IMR-90 (cell line): ENCODE measurements around the gene HMX2. TPM values are rescaled to one million over a fixed set of nuclear protein-coding genes. Genes with fewer than 3 reads are reported as not detected.
A peak's percentile ranks its signal among the peaks of the same experiment; 100 is the strongest.

Source experiments
- ATAC-seq: fragments of 200-7000 bp; cut with Tn5 transposase; 2 replicates; pipeline ENCODE4 v1.9.1; 2020; ENCODE audit warnings: low read depth, mild to moderate bottlenecking, moderate library complexity
- BruUV-seq: library from RNA; stranded (reverse); fragments of 400-500 nt; replicated peaks from 2 replicates; lab custom pipeline; 2021; lab: Mats Ljungman, UMichigan
- CTCF ChIA-PET: fragments of 300-600 bp; formaldehyde crosslinking; extraction: SDS; loops from one replicate; lab custom pipeline; 2021; ENCODE audit warnings: antibody characterized with exemption; lab: Yijun Ruan, JAX
- POLR2A ChIA-PET: fragments of 300-600 bp; sonication (Branson Sonifier 250); formaldehyde crosslinking; loops from one replicate; lab custom pipeline; 2022; ENCODE audit warnings: antibody characterized with exemption; ENCODE audit not compliant: unreplicated experiment; lab: Charles Lee
- DNase-seq: peaks from one replicate; pipeline ENCODE4 v3.0.0; 2013
- H2AFZ ChIP-seq: replicated peaks from 2 replicates; pipeline ENCODE3; 2013; ENCODE audit warnings: low read length, mild to moderate bottlenecking; ENCODE audit not compliant: poor library complexity
- H2AK5ac ChIP-seq: 2 replicates; pipeline ENCODE4 v1.6.1; 2013; ENCODE audit warnings: low read depth, low read length, inconsistent platforms
- H2AK9ac ChIP-seq: replicated peaks from 2 replicates; pipeline ENCODE3; 2013; ENCODE audit warnings: mild to moderate bottlenecking, low read depth, low read length, moderate library complexity; ENCODE audit not compliant: poor library complexity
- H2BK120ac ChIP-seq: 2 replicates; pipeline ENCODE4 v1.6.1; 2013; ENCODE audit warnings: low read depth, low read length, inconsistent platforms
- H2BK15ac ChIP-seq: 3 replicates; pipeline ENCODE4 v1.6.1; 2013; ENCODE audit warnings: low read depth, low read length, inconsistent platforms
- H2BK20ac ChIP-seq: 2 replicates; pipeline ENCODE4 v1.6.1; 2013; ENCODE audit warnings: low read depth, mild to moderate bottlenecking, inconsistent platforms, low read length, moderate library complexity
- H2BK5ac ChIP-seq: 2 replicates; pipeline ENCODE4 v1.6.1; 2013; ENCODE audit warnings: mild to moderate bottlenecking, low read depth, low read length, inconsistent platforms; ENCODE audit not compliant: poor library complexity, severe bottlenecking
- H3K14ac ChIP-seq: replicated peaks from 2 replicates; pipeline ENCODE4 v1.6.1; 2013; ENCODE audit warnings: low read depth, low read length, inconsistent platforms
- H3K18ac ChIP-seq: 2 replicates; pipeline ENCODE4 v1.6.1; 2013; ENCODE audit warnings: low read depth, low read length, control low read depth
- H3K23ac ChIP-seq: 2 replicates; pipeline ENCODE4 v1.6.1; 2013; ENCODE audit warnings: low read depth, low read length, inconsistent platforms
- H3K27ac ChIP-seq: 2 replicates; pipeline ENCODE4 v1.5.1; 2013; ENCODE audit warnings: mild to moderate bottlenecking, control low read depth, low read length; ENCODE audit not compliant: insufficient read depth
- H3K27me3 ChIP-seq: 2 replicates; pipeline ENCODE4 v1.6.1; 2013; ENCODE audit warnings: low read length; ENCODE audit not compliant: control insufficient read depth, insufficient read depth
- H3K36me3 ChIP-seq: 2 replicates; pipeline ENCODE4 v1.6.1; 2013; ENCODE audit warnings: low read length, mixed read lengths; ENCODE audit not compliant: control insufficient read depth, insufficient read depth
- H3K4ac ChIP-seq: 2 replicates; pipeline ENCODE4 v1.6.1; 2013; ENCODE audit warnings: low read depth, low read length, inconsistent platforms
- H3K4me1 ChIP-seq: 2 replicates; pipeline ENCODE4 v1.6.1; 2013; ENCODE audit warnings: low read length, mixed read lengths; ENCODE audit not compliant: control insufficient read depth, insufficient read depth
- H3K4me2 ChIP-seq: 2 replicates; pipeline ENCODE4 v1.6.1; 2013; ENCODE audit warnings: low read depth, mild to moderate bottlenecking, control low read depth, low read length, moderate library complexity
- H3K4me3 ChIP-seq: 2 replicates; pipeline ENCODE4 v1.5.1; 2013; ENCODE audit warnings: low read depth, mild to moderate bottlenecking, control low read depth, low read length, moderate library complexity; ENCODE audit not compliant: insufficient read depth
- H3K56ac ChIP-seq: 2 replicates; pipeline ENCODE4 v1.6.1; 2013; ENCODE audit warnings: low read length, inconsistent platforms; ENCODE audit not compliant: insufficient read depth; ENCODE audit errors: extremely low read depth
- H3K79me1 ChIP-seq, 2 experiments: 2 replicates each; pipeline ENCODE4 v1.6.1; 2013; ENCODE audit warnings: low read length in 2 of 2, inconsistent platforms in 1 of 2, low read depth in 1 of 2
- H3K9ac ChIP-seq: 2 replicates; pipeline ENCODE4 v1.6.1; 2013; ENCODE audit warnings: low read depth, low read length, control low read depth
- H3K9me1 ChIP-seq: 2 replicates; pipeline ENCODE4 v1.6.1; 2013; ENCODE audit warnings: low read length, inconsistent platforms; ENCODE audit not compliant: insufficient read depth
- H3K9me3 ChIP-seq: 2 replicates; pipeline ENCODE4 v1.6.1; 2013; ENCODE audit warnings: low read length; ENCODE audit not compliant: control insufficient read depth, insufficient read depth
- H4K20me1 ChIP-seq: 2 replicates; pipeline ENCODE4 v1.6.1; 2013; ENCODE audit warnings: low read length, inconsistent platforms; ENCODE audit not compliant: insufficient read depth
- H4K5ac ChIP-seq: 2 replicates; pipeline ENCODE4 v1.6.1; 2013; ENCODE audit warnings: mild to moderate bottlenecking, low read depth, low read length, control low read depth
- H4K8ac ChIP-seq, 2 experiments: 2 replicates each; pipeline ENCODE4 v1.6.1; 2013; ENCODE audit warnings: low read depth in 2 of 2, low read length in 2 of 2, control low read depth in 1 of 2, inconsistent platforms in 1 of 2
- H4K91ac ChIP-seq: 2 replicates; pipeline ENCODE4 v1.6.1; 2013; ENCODE audit warnings: low read depth, low read length, inconsistent platforms; ENCODE audit not compliant: insufficient read depth
- CEBPB ChIP-seq: IDR thresholded peaks from 2 replicates; pipeline ENCODE4 v1.6.1; 2012; ENCODE audit warnings: low read depth, low read length, improper control_type of control experiment
- CTCF ChIP-seq: conservative IDR thresholded peaks from 2 replicates; pipeline ENCODE4 v1.5.1; 2012; ENCODE audit warnings: mild to moderate bottlenecking, low read depth, low read length, improper control_type of control experiment
- ELK1 ChIP-seq: fragments of 150-350 bp; IDR thresholded peaks from 2 replicates; pipeline ENCODE4 v1.6.1; 2016; ENCODE audit warnings: low read depth, mild to moderate bottlenecking, low read length, moderate library complexity, borderline replicate concordance
- FOS ChIP-seq: fragments of 150-350 bp; IDR thresholded peaks from 2 replicates; pipeline ENCODE4 v1.6.1; 2016; ENCODE audit warnings: low read depth, low read length
- MAFK ChIP-seq: IDR thresholded peaks from 2 replicates; pipeline ENCODE4 v1.6.1; 2012; ENCODE audit warnings: low read depth, low read length, improper control_type of control experiment
- NFE2L2 ChIP-seq: fragments of 150-350 bp; IDR thresholded peaks from 2 replicates; pipeline ENCODE4 v1.6.1; 2016; ENCODE audit warnings: low read depth, mild to moderate bottlenecking, low read length
- POLR2A ChIP-seq: IDR thresholded peaks from 2 replicates; pipeline ENCODE4 v1.6.1; 2012; ENCODE audit warnings: mild to moderate bottlenecking, low read depth, low read length
- RAD21 ChIP-seq: IDR thresholded peaks from 2 replicates; pipeline ENCODE4 v1.6.1; 2012; ENCODE audit warnings: low read length, improper control_type of control experiment
- RCOR1 ChIP-seq: IDR thresholded peaks from 2 replicates; pipeline ENCODE4 v1.6.1; 2012; ENCODE audit warnings: mild to moderate bottlenecking, low read length, improper control_type of control experiment; ENCODE audit not compliant: insufficient replicate concordance
- RFX5 ChIP-seq: IDR thresholded peaks from 2 replicates; pipeline ENCODE4 v1.8.0; 2012; ENCODE audit warnings: low read depth, mild to moderate bottlenecking, low read length, moderate library complexity
- WGBS, 2 experiments: methylation state at CpG; one replicate each; pipeline versions ENCODE4 v1.1.5 to v1.1.7; 2013; ENCODE audit warnings: missing lambda C conversion rate in 2 of 2; ENCODE audit not compliant: insufficient read length in 1 of 2; ENCODE audit errors: extremely low coverage in 2 of 2; 5-methylcytosine and 5-hydroxymethylcytosine counted together
- dilution Hi-C: fragments of 300-500 bp; cut with HindIII; formaldehyde crosslinking; loops from one replicate; pipeline ENCODE4 v1.14.3; 2018; ENCODE audit warnings: low sequenced_read_pairs; ENCODE audit not compliant: unreplicated experiment
- in situ Hi-C: fragments of 300-500 bp; cut with MboI; formaldehyde crosslinking; loops from 3 replicates; pipeline ENCODE4 v1.14.3; 2019; ENCODE audit warnings: low sequenced_read_pairs, inconsistent platforms, mixed read lengths
- intact Hi-C: fragments of 100-400 bp; cut with micrococcal nuclease; formaldehyde crosslinking; loops from 2 replicates; pipeline ENCODE4 v1.10.0; 2022
- polyA plus RNA-seq, 3 experiments: library from polyadenylated mRNA; depleted of rRNA; stranded (reverse); fragments of >200 nt; gene quantifications; 2 replicates each; pipeline ENCODE4 v1.2.3, GENCODE V29; 2012; ENCODE audit warnings: low replicate concordance in 1 of 3
- total RNA-seq: library from RNA; depleted of rRNA; stranded (reverse); fragments of >200 nt; gene quantifications from 2 replicates; pipeline ENCODE4 v1.2.3, GENCODE V29; 2012
- TF ChIP-seq, protein P1 (sequence below): fragments of 150-350 bp; IDR thresholded peaks from 2 replicates; pipeline ENCODE4 v1.6.1; 2017; ENCODE audit warnings: mild to moderate bottlenecking, antibody characterized with exemption, low read length, low read depth

HMX2 gene
- total and polyA plus RNA-seq, 2 of the 4 experiments (the other 2 are of a cell fraction), result not detected

GRCh38 chr10:123134915-123135414 is 13.0 kb upstream of the HMX2 start:
- Histone ChIP-seq H3K9me1 (no peaks in the 10 kb centered on the region), H2BK5ac (no peak overlapping the region), H4K20me1 (0 out of 2 replicates have a peak, but pooled peaks cover 3% of the 10 kb centered on the region), H3K4me1 (peaks cover 2% of the 10 kb centered on the region; the same call in 1 of the 2 replicates), H3K18ac (no peak overlapping the region), H3K27me3 (peaks cover 86% of the 10 kb centered on the region), H3K36me3 (no peaks in the 10 kb centered on the region), H3K23ac (no peak overlapping the region), H4K8ac (no peak overlapping the region), H2BK120ac (no peak overlapping the region), H3K14ac (no peak overlapping the region), H4K91ac (no peak overlapping the region), H3K4me2 (no peak overlapping the region; the same call in 1 of the 2 replicates), H3K27ac (no peak overlapping the region), H2BK15ac (no peak overlapping the region), H3K4ac (no peak overlapping the region), H2AK9ac (no peak overlapping the region), H2AK5ac (no peak overlapping the region), H3K9me3 (no peaks in the 10 kb centered on the region; the same call in 1 of the 2 replicates), H4K5ac (no peak overlapping the region), H2AFZ (peak overlapping the region; percentile 18), H3K9ac (no peak overlapping the region), H3K79me1 (no peaks in the 10 kb centered on the region), H3K56ac (no peak overlapping the region), H2BK20ac (no peak overlapping the region), H3K4me3 (no peak overlapping the region)
- dilution Hi-C loops (no loop called here), in situ Hi-C loops (loop anchor here (5.0 to 25.0 kb wide), 3 partner anchors 417 to 1252 kb away; no protein-coding TSS in a partner anchor), intact Hi-C loops (no loop called here)
- TF ChIP-seq NFE2L2, result no peak
- no peak for TF ChIP-seq RAD21
- TF ChIP-seq MAFK, result no peak
- TF ChIP-seq, protein P1, sequence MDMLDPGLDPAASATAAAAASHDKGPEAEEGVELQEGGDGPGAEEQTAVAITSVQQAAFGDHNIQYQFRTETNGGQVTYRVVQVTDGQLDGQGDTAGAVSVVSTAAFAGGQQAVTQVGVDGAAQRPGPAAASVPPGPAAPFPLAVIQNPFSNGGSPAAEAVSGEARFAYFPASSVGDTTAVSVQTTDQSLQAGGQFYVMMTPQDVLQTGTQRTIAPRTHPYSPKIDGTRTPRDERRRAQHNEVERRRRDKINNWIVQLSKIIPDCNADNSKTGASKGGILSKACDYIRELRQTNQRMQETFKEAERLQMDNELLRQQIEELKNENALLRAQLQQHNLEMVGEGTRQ, result no peak
- TF ChIP-seq FOS, result no peak
- TF ChIP-seq RCOR1, result no peak
- no peak for TF ChIP-seq CTCF
- no peak for TF ChIP-seq RFX5
- TF ChIP-seq CEBPB, result no peak
- TF ChIP-seq POLR2A, result no peak
- no peak for TF ChIP-seq ELK1
- BruUV-seq, result no TSS peak
- WGBS, 2 experiments, result 0% methylated on average over 1 of the region's 46 CpGs; no CpG with 5 or more reads in 1 of the 2 experiments
- ChIA-PET CTCF (no interaction called here), POLR2A (no interaction called here)
- ATAC-seq, result no peak
- no peak for DNase-seq
